ENCODE measurements around the gene SERPINB10.

The SERPINB10 gene

GRCh38 chr18:63961435-63961980 is 53.8 kb downstream of the SERPINB10 start:
- ATAC-seq: no peak
- TF ChIP-seq GLIS3 (CRISPR knock-in tag; IDR thresholded peaks at IDR 0.05) (no peak), OSR1 (CRISPR knock-in tag; IDR thresholded peaks at IDR 0.05) (no peak), ARNTL (CRISPR knock-in tag; IDR thresholded peaks at IDR 0.05; ENCODE audit: borderline replicate concordance, low read depth) (no peak), PATZ1 (CRISPR knock-in tag; IDR thresholded peaks at IDR 0.05; ENCODE audit: borderline replicate concordance) (no peak), ZNF8 (CRISPR knock-in tag; IDR thresholded peaks at IDR 0.05) (no peak), TOX (CRISPR knock-in tag; IDR thresholded peaks at IDR 0.05; ENCODE audit: borderline replicate concordance) (no peak), ZC3H10 (CRISPR knock-in tag; IDR thresholded peaks at IDR 0.05) (no peak), SNAI2 (CRISPR knock-in tag; IDR thresholded peaks at IDR 0.05) (no peak), TSHZ2 (CRISPR knock-in tag; IDR thresholded peaks at IDR 0.05) (no peak), ZFP30 (CRISPR knock-in tag; IDR thresholded peaks at IDR 0.05) (no peak), PPARA (CRISPR knock-in tag; IDR thresholded peaks at IDR 0.05; ENCODE audit: borderline replicate concordance) (no peak), ZFP3 (CRISPR knock-in tag; IDR thresholded peaks at IDR 0.05) (no peak), ZNF565 (CRISPR knock-in tag; conservative IDR thresholded peaks at IDR 0.05; ENCODE audit: low read depth) (no peak), POU6F1 (CRISPR knock-in tag; IDR thresholded peaks at IDR 0.05; ENCODE audit: borderline replicate concordance, low read depth) (no peak), ZNF70 (CRISPR knock-in tag; IDR thresholded peaks at IDR 0.05) (no peak), CREB5 (CRISPR knock-in tag; IDR thresholded peaks at IDR 0.05; ENCODE audit: low read depth) (no peak), BACH2 (CRISPR knock-in tag; IDR thresholded peaks at IDR 0.05; ENCODE audit: borderline replicate concordance) (no peak), ISL1 (CRISPR knock-in tag; IDR thresholded peaks at IDR 0.05) (no peak), TCF4 (CRISPR knock-in tag; IDR thresholded peaks at IDR 0.05; ENCODE audit: borderline replicate concordance) (no peak)

GRCh38 chr18:63962137-63962536 is 54.4 kb downstream of the SERPINB10 start:
- TF ChIP-seq CREB5 (CRISPR knock-in tag; IDR thresholded peaks at IDR 0.05; ENCODE audit: low read depth) (no peak), GLIS3 (CRISPR knock-in tag; IDR thresholded peaks at IDR 0.05) (no peak), BACH2 (CRISPR knock-in tag; IDR thresholded peaks at IDR 0.05; ENCODE audit: borderline replicate concordance) (no peak), RARB (CRISPR knock-in tag; IDR thresholded peaks at IDR 0.05) (no peak), POU6F1 (CRISPR knock-in tag; IDR thresholded peaks at IDR 0.05; ENCODE audit: borderline replicate concordance, low read depth) (no peak), CSRNP3 (CRISPR knock-in tag; IDR thresholded peaks at IDR 0.05) (no peak)
- ATAC-seq: no peak

Data from SK-N-SH treated with all-trans-retinoic acid at 6 μM for 48 hours (cell line).